Breast epithelium (tissue), 3 donors: ENCODE results near the gene CACNA1E.

Experiments used
- POLR2A ChIP-seq: fragments of 450-650 bp; IDR thresholded peaks from one replicate; pipeline ENCODE4 v1.6.1; 2016; ENCODE audit warnings: antibody characterized with exemption, mild to moderate bottlenecking, moderate library complexity
- TF ChIP-seq, protein P1 (sequence below), 3 donors: fragments of 450-650 bp; IDR thresholded peaks; one replicate each; pipeline ENCODE4 v1.5.1; 2016 to 2017; ENCODE audit warnings: antibody characterized with exemption in 3 of 3, mild to moderate bottlenecking in 3 of 3, moderate library complexity in 3 of 3

DNA sequence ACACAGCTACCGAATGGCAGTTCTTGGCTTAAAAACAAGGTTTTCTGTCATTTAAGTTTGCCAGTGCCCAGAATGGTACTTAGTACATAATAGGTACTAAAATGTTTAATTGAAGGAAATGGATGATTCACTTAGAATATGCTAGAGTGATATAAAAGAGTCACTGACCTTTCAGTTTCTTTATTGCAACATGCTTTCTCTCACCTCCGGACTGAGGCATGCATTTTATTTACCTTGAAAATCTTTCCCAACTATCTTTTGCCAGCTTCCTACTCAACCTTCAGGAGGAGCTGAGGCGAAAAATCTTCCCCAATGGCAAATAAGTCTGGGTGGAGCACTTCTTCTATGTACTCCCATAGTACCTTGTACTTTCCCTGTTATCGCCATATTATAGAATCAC lies 333.3 kb downstream of the CACNA1E start:
- TF ChIP-seq, protein P1, sequence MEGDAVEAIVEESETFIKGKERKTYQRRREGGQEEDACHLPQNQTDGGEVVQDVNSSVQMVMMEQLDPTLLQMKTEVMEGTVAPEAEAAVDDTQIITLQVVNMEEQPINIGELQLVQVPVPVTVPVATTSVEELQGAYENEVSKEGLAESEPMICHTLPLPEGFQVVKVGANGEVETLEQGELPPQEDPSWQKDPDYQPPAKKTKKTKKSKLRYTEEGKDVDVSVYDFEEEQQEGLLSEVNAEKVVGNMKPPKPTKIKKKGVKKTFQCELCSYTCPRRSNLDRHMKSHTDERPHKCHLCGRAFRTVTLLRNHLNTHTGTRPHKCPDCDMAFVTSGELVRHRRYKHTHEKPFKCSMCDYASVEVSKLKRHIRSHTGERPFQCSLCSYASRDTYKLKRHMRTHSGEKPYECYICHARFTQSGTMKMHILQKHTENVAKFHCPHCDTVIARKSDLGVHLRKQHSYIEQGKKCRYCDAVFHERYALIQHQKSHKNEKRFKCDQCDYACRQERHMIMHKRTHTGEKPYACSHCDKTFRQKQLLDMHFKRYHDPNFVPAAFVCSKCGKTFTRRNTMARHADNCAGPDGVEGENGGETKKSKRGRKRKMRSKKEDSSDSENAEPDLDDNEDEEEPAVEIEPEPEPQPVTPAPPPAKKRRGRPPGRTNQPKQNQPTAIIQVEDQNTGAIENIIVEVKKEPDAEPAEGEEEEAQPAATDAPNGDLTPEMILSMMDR (IDR thresholded peaks at IDR 0.05), result no peak
- TF ChIP-seq POLR2A, result no peak
